HG02981 (cell line): ENCODE data around the gene YWHAH.

Experiments
- ATAC-seq: cut with Tn5 transposase; IDR thresholded peaks from one replicate; pipeline ENCODE4 v1.9.1; 2021; ENCODE audit warnings: mild to moderate bottlenecking, moderate library complexity; ENCODE audit not compliant: unreplicated experiment

Gene YWHAH

DNA sequence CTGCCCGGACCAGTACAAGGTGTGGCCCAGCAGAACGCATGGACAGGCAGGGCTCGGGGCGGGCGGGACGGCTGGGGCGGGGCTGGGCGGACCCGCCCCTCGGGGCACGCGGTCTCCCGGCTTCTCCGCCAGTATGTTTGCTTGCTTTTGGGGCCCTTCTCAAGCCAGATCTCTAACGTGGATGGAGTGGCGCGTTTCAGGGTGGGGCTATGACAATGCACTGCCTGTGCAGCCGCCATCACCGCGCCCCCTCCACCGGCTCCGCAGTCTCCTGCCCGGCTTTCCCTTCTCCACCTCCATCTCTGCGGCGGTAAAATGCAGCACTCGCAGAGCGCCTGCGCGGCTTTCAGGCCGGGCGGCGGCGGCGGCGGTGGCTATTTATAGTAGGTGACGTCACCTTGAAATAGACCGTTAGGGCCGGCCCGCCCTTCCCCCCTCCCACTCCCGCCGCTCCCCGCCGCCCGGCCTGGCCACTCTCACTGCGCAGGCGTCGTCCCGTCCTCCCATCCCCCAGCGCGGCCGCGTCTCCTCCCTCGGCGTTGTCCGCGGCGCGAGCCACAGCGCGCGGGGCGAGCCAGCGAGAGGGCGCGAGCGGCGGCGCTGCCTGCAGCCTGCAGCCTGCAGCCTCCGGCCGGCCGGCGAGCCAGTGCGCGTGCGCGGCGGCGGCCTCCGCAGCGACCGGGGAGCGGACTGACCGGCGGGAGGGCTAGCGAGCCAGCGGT lies at the start of gene YWHAH:
TSS of gene YWHAH (plus strand) at position 558 of the 722 bp plus-strand sequence. CDS start 199 bp downstream, outside the sequence.
- ATAC-seq = peak; percentile 65

DNA sequence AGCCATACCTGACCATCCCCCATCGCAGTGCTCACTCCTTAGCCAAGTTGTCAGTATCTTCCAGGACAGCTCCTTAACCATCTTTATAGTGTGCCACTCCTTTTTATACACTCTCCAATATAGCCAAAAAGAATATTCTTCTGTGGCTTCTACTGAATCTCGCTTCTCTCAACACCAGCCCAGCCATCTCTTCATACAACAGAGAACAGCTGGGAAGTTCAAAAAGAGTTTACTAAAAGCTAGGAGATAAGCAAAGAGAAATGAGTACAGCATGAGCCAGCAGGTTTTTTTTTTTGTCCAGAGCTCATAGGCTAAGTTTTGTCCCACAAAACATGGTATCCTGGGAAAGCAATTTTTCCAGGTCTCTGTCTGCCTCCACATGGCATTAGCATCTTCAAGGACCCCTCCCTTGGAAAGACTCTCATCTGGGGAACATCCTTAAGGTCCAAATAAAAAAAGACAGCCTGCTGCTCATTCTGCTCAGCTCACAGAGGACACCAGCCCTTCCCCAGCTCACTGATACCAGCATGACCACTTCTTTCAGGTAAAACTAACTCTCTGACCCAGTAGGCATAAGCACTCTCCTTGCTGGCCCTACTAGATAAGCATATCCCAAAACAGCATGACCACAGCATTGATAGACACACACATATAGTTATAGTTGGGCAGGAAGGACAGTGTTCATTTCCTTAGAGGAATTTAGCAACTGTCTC lies 48.8 kb upstream of the YWHAH start:
- ATAC-seq = no peak

DNA sequence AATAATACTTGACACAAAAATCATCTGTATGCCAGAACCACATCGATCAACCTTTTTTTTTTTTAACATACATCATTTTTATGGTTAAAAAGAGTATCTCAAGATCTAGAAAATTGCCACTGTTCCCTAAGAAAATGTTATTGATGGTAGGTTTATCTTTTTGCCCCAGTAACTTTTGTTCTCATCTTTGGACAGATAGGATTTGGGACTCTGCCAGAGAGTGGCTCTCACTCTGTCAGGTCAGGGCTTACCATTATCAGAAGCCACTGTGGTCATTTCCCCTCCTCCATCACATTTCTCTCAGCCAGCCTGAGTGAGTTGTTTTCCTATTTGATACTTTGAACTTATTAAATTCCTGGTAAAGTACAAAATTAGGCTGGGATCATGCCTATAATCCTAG lies 47.9 kb upstream of the YWHAH start:
- no peak for ATAC-seq

DNA sequence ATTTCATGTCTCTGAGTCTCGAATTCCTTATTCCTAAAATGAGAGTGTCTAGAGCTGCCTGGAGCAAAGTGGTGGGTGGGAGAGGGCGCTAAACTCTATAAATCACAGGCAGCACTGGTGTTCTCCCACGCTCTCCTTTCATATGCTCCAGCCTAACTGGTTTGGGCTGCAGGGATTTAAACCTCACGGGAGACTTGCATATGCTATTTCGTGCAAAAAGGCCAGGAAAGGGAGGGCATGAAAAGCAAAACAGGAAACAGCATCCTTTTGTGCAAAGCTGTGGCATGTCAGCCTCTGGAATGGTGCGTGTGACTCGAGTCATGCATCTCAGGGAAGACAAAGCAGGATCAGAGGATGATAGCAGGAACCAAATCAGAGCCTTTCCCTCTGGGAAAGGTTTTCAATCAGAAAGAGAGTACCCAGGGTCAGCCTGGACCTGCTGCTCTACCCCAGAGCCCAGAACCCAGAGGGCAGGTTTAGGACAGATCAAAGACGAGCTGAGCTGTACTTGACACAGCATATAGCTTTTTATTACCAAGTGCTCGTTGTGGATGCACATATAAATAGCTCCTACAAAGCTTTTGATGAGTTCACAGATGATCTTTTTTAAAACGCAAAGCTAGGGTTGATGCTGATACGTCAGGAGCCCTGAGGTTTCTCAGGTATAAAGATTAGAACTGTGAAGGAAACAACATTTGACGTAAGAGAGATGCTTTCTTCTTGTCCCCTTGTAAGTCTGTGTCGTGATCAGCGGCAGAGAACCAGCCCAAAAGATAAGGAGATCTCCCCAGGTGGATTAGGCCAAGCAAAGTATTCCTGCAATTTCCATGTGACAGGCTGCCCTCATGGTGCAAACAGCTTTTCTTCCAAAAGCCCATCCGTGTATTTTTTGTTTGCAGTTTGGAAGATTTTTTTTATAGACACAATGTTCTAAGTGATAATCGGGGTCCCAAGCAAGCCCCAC lies 46.2 kb upstream of the YWHAH start:
- ATAC-seq = no peak

DNA sequence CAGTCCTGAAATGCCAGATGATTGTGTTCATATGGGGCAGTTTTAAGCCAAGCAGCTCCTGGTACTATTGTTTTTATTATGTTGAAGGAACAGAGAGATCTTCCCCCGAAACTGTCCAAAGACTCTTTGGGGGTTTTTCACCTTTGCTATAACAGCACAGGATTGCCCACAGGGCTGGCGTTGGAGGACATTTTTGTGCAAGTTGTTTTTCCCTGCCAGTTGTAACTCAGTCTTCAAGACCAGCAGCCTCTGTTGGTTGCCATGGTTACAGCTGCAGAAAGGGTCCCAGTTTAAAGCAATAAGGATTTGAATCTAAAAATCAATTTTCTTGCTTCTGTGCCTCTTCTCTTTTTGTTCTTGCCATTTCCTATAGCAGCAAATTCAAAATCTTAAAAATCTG lies 45.4 kb upstream of the YWHAH start:
- ATAC-seq = no peak

DNA sequence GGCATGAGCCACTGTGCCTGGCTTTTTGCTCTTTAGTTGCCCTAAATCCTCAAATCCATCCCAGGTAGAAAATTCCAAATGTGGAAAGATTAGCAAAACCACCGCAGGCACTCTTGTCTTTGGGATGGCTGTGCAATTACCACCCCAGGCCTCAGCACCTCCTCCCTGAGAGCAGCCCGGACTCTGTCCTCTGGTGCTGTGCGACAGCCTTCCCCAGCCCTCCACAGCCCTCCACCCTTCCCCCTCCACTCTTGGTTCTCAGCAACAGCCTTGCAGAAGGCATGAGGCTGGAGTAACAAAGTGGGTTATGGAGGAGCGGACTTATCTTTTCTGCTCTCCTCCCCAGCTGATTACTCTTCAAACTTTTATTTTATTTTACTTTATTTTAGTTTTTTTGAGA lies 44.7 kb upstream of the YWHAH start:
- ATAC-seq = no peak

DNA sequence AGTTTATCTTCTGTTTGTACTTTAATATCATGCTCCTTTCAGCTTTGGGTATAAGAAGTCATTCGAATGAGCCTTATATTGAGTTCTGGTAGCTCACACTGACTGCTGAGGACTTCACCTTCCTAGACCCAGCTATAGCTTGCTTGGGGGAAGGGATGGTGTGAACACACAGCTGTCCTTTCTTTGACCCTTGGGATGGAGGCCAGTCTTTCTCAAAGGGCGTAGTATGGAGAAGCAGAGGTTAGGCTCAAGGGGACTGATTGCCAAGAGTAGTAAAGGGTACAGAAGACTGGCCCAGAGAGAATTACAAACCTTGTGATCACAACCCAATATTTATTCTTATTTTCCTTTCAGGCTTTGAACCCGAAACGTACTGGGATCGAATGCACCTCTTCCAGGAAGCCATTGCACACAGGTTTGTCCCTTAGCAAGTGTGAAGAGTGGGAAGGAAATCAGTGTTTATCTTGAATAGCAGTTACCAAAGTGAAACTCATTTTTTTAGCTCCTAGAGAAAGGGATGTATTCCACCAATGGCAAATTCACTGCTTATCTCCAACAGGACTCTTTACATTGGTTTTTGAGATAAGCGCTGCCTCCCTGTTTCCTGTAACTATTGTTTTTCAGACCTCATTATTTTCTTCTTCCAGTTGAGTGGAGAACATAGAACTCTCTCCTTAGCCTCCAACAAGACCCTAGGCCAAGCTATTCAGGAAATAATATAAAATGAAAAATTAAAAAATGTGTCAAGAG lies 42.8 kb upstream of the YWHAH start:
- no peak for ATAC-seq

DNA sequence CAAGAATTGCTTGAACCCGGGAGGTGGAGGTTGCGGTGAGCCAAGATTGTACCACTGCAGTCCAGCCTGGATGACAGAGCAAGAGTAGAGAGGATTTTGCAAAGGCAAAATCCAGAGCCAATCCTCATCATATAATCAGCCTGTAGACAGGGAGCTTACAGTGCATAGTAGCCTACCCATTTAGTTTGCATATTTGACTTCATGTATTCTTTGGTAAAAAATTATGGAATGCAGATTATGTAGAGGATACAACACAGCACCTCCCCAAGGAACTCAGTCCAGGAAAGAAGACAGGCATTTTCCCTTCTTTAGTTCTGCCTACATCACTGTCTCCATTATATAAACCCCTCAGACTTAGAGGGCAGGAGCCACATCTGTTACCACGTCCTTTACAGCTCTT lies 39.7 kb upstream of the YWHAH start:
- no peak for ATAC-seq

DNA sequence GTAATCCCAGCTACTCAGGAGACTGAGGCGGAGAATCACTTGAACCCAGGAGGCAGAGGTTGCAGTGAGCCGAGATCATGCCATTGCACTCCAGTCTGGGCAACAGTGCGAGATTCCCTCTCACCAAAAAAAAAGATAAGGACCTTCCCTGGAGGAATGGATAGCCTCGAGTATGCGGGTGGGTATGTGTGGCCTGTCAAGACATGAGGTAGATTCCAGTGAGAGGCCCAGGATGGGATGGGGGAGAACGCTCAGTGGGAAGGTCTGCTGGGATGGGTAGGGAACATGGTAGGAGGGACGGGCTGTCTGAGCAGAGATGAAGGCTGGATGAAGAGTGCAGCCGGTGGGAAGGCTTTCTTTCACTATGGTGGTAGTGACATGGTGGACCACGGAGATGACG lies 39.0 kb upstream of the YWHAH start:
- ATAC-seq = no peak

DNA sequence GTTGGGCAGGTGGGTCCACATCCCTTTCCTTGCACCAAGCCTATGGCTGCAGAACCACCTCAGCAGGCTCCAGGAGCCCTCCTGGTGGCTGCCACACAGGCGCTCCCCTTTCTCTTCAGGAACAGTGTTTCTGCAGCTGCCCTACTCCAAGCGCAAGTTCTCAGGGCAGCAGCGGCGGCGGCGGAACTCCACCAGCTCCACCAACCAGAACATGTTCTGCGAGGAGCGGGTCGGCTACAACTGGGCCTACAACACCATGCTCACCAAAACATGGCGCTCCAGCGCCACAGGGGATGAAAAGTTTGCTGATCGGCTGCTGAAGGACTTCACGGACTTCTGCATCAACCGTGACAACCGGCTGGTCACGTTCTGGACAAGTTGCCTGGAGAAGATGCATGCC lies 38.2 kb upstream of the YWHAH start:
- no peak for ATAC-seq

DNA sequence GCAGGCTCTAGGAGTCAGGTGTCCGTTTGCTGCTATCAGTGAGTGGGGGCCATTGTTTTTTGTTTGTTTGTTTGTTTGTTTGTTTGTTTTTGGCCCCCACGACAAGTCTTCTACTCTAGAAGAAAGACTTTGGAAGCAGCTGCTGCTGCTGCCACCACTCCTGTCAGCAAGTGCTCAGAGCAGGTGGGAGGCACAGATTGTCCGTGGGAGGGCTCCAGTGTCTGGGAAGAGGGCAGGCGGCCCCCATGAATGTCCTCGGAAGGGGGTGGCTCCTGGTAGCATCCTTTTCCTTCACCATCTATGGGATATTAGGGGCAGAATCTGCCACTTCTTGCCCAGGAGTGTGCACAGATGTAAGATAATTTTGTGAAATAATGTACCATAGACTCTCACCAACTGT lies 37.8 kb upstream of the YWHAH start:
- no peak for ATAC-seq

DNA sequence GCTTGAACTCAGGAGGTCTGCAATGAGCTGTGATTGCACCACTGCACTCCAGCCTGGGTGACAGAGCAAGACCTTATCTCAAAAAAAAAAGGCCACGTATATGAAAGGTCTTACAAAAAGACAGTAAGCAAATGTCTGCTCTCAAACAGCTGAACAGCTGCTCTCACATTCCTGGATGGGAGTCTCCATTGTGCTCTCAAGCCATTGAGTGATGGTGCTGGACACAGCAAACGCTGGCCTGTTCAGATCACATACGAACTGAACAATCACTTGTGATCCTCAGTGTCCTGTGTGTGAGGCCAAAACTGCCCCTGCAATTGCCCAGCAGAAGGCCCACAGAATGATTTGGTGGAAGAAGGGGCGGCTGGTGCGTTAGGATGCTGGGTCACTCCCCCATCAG lies 34.4 kb upstream of the YWHAH start:
- no peak for ATAC-seq

DNA sequence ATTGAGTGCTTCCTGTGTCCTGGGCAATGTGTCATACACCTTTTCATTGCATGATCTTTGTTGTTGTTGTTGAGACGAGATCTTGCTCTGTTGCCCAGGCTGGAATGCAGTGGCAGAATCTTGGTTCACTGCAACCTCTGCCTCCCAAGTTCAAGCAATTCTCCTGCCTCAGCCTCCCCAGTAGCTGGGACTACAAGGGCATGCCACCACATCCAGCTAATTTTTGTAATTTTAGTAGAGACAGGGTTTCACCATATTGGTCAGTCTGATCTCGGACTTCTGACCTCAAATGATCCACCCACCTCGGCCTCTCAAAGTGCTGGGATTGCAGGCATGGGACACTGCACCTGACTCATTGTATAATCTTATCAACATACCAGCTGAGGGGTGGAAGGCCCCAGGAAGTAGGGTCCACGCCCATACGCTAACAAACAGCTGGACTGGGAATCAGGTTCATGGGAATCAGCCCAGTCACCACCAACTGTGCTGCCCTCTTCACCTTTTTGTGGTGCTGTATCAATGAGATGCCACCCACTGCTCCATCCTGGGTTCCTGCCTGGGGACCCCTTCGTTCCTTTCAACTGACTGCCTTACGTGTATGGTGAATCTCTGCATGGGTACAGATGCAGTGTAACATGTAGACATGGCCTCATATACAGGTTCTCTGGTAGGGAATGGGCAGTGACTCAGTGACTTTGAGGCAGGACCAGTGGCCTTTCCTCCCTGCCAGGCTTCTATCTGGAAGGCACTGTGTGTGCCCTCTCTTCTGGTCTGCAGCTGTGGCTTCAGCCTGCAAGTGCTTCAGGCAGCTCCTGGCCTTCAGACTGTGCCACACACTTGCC lies 32.5 kb upstream of the YWHAH start:
- no peak for ATAC-seq

DNA sequence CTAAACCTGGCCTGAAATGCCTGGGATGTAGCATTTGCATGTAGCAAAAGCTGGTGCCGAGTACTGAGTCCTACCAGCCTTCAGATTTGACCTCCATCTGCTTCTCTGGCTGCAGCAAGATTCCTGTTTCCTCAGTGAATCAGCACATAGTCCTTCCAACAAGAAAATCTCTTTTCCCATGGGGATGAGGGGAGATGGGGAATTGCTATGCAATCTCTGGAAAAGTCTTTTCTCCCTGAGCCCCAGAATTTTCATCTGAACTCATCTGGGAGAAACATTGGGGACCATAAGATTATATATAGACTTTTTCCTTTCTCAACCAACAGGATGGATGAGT lies 32.0 kb upstream of the YWHAH start:
- ATAC-seq = no peak

DNA sequence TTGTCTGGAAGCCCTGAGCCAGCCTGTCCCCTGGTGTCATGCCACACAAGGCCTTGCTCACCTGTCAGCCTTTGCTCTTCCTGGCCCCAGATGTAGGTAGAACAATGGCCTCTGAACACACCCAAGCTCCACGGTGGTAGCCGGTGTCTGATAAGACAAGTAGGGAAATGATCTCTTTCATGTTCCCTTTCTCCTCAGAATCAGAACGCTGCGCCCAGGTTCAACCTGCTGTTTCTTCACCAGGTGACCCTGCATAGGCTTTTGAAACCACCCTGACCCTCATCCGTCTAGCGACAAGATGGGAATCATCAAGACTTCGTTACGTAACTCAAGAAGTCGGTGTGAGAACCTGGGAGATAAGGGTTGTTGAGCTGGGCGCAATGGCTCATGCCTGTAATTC lies 28.7 kb upstream of the YWHAH start:
- no peak for ATAC-seq

DNA sequence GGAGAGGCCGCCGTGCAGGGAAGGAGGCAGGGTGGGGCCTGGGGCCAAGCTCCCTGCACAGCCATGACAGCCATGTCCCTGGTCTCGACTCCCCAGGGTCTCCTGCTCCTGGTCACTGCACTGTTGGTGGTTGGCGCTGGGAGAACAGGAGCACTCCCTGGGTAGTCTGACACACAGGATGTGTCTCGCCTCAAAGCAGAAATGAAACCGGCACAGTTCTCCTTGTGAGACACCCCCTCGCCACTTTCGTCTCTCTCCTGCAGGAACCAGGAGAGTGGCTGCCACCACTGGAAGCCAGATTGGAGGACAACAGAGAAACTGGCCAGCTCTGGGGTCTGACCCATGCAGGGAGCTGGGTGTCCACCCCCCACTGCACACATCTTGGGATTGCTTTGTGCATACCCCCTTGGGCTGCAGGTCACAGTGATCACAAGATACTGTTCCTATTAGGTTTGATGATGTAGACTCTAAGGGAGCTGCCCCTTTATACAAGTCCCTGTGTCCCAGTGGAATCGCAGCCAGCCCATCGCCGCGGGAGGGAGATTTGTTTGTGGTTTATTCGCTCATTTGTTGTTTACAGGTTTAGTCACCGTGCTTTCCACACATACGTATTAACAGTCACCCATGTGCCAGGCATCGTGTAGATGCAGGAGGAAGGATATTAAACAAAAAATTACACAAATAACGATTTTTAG lies 27.0 kb upstream of the YWHAH start:
- peak; percentile 59 for ATAC-seq

DNA sequence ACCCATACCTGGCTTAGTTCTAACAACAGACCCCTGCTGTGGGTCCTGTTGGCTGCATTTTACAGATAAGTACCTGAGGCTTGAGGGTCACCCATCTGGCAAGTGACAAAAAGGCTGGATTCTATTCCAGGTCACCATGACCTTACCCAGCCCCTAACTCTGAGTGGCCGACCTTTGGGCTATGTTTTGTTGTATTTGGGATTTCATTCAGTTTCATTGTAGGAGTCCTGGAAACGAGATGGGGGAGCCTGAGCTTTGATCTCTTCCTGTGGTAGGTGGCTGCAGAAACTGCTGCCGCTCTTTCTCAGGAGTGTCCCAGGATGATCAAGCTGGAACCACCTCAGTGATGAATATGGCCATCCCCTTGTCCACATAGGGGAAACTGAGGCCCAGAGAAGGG lies 24.6 kb upstream of the YWHAH start:
- ATAC-seq = no peak

DNA sequence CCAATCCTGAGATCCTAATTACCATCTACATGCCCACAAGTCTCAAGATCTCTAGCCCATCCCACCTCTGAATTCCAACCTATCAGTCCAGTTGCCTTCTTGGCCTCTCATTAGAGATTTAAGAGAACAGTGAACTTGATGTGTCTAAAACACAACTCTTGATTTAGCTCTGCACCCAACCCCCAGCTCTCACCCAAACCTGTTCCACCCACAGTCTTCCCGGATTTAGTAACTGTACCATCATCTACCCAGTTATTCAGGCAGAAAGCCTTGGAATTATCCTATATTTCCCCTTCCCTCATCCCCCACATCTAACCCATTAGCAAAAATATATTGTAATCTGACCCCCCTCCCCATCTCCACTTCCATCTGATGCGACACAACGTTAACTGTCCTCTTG lies 24.0 kb upstream of the YWHAH start:
- ATAC-seq = no peak

DNA sequence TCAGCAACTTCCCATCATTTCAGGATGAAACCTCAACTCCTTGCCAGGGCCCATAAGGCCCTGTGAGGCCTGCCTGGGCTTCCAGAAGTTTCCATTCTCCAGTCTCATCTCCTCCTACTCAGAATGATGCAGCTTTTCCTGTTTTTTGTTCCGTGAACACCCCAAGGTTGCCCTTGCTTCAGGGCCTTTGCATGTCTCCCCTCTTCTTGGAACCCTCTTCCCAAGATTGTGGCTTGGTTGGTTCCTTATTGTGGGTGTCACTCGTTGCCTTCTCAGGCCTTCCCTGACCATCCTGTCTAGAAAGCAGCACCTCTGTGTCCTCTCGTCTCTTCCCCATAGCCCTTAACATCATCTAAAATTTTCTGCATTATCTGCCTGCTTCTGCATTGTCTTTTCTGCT lies 23.2 kb upstream of the YWHAH start:
- no peak for ATAC-seq
